GM12878 (cell line): Measurements from ENCODE around the gene FLRT1. TPM values are rescaled to one million over a fixed set of nuclear protein-coding genes. Genes with fewer than 3 reads are reported as not detected.

Experiments used
- ATAC-seq: fragments of 200-7000 bp; cut with Tn5 transposase; 3 replicates; pipeline ENCODE4 v1.9.1; 2020; ENCODE audit warnings: mild to moderate bottlenecking, moderate library complexity
- BruUV-seq: library from RNA; stranded (reverse); fragments of 400-500 nt; replicated peaks from 2 replicates; lab custom pipeline; 2021; lab: Mats Ljungman, UMichigan
- CTCF ChIA-PET: fragments of 300-600 bp; sonication (Branson Sonifier 250); formaldehyde crosslinking; extraction: SDS; loops from one replicate; lab custom pipeline; 2021; ENCODE audit warnings: inconsistent platforms; lab: Yijun Ruan, JAX
- POLR2A ChIA-PET: fragments of 350-600 bp; formaldehyde crosslinking; extraction: SDS; loops from one replicate; lab custom pipeline; 2021; ENCODE audit warnings: inconsistent platforms; lab: Charles Lee
- RAD21 ChIA-PET: fragments of 300-600 bp; sonication (Branson Sonifier 250); formaldehyde crosslinking; loops from one replicate; lab custom pipeline; 2023; ENCODE audit warnings: antibody characterized with exemption; ENCODE audit not compliant: unreplicated experiment; lab: Charles Lee
- SMC1A ChIA-PET: fragments of 300-600 bp; sonication (Branson Sonifier 250); formaldehyde crosslinking; loops from one replicate; lab custom pipeline; 2023; ENCODE audit not compliant: unreplicated experiment, uncharacterized antibody; lab: Charles Lee
- DNase-seq: peaks from one replicate; pipeline ENCODE4 v3.0.0-alpha.2; 2011; ENCODE audit warnings: low read depth, low spot score
- FAIRE-seq: peaks from 3 replicates; lab custom pipeline; 2011; peaks lifted over from hg19 to GRCh38; lab: Jason Lieb, UNC
- H2AFZ ChIP-seq: 2 replicates; pipeline ENCODE4 v1.6.0; 2011; ENCODE audit warnings: low read depth, low read length, control low read depth; ENCODE audit not compliant: control insufficient read depth
- H3K27ac ChIP-seq: 2 replicates; pipeline ENCODE4 v1.5.1; 2011; ENCODE audit warnings: control low read depth; ENCODE audit not compliant: control insufficient read depth, insufficient read depth
- H3K27me3 ChIP-seq, 2 experiments: replicated peaks in 1 of 2; 2 replicates each; pipeline versions ENCODE4 v1.6.0 to v1.6.1; 2011; ENCODE audit warnings: low read length in 1 of 2; ENCODE audit not compliant: control insufficient read depth in 2 of 2, insufficient read depth in 2 of 2
- H3K36me3 ChIP-seq, 2 experiments: 2 replicates each; pipeline ENCODE4 v1.5.1; 2011; ENCODE audit warnings: low read length in 1 of 2; ENCODE audit not compliant: control insufficient read depth in 2 of 2, insufficient read depth in 2 of 2
- H3K4me1 ChIP-seq: 2 replicates; pipeline ENCODE4 v1.6.1; 2011; ENCODE audit warnings: mild to moderate bottlenecking, low read length, moderate library complexity, mixed read lengths; ENCODE audit not compliant: control insufficient read depth, insufficient read depth
- H3K4me2 ChIP-seq: 2 replicates; pipeline ENCODE4 v1.6.0; 2011; ENCODE audit warnings: control low read depth; ENCODE audit not compliant: control insufficient read depth, insufficient read depth
- H3K4me3 ChIP-seq: fragments of 200-600 bp; sonication (generic); 2 replicates; pipeline ENCODE4 v1.5.1; 2016
- H3K79me2 ChIP-seq: 2 replicates; pipeline ENCODE4 v1.6.0; 2011; ENCODE audit warnings: low read length; ENCODE audit not compliant: control insufficient read depth, insufficient read depth
- H3K9ac ChIP-seq: 2 replicates; pipeline ENCODE4 v1.8.0; 2011; ENCODE audit warnings: low read length, control low read depth, mixed read lengths; ENCODE audit not compliant: control insufficient read depth, insufficient read depth
- H3K9me3 ChIP-seq: replicated peaks from 3 replicates; pipeline ENCODE4 v1.5.1; 2011; ENCODE audit warnings: mild to moderate bottlenecking, low read length; ENCODE audit not compliant: control insufficient read depth, insufficient read depth
- H4K20me1 ChIP-seq: 2 replicates; pipeline ENCODE4 v1.6.0; 2011; ENCODE audit not compliant: control insufficient read depth, insufficient read depth
- CBX3 ChIP-seq: fragments of 200-600 bp; sonication (generic); IDR thresholded peaks from 2 replicates; pipeline ENCODE4 v1.6.1; 2016; ENCODE audit warnings: low read depth, borderline replicate concordance
- CEBPZ ChIP-seq: fragments of 150-350 bp; IDR thresholded peaks from 2 replicates; pipeline ENCODE4 v1.6.1; 2016; ENCODE audit warnings: low read depth, low read length
- SREBF2 ChIP-seq: IDR thresholded peaks from 2 replicates; pipeline ENCODE4 v1.6.1; 2012; ENCODE audit warnings: mild to moderate bottlenecking, low read length
- TARDBP ChIP-seq: IDR thresholded peaks from 2 replicates; pipeline ENCODE4 v1.6.1; 2016; ENCODE audit warnings: borderline replicate concordance
- WGBS: methylation state at CpG from one replicate; pipeline ENCODE4 v1.1.6; 2016; ENCODE audit warnings: low lambda C conversion rate; ENCODE audit not compliant: insufficient replicate concordance, insufficient coverage; ENCODE audit errors: missing lambda C conversion rate; 5-methylcytosine and 5-hydroxymethylcytosine counted together
- in situ Hi-C: fragments of 300-500 bp; cut with MboI; formaldehyde crosslinking; loops from 9 replicates; pipeline ENCODE4 v1.14.3; 2018; ENCODE audit warnings: mixed read lengths
- intact Hi-C: fragments of 100-400 bp; cut with micrococcal nuclease; formaldehyde crosslinking; loops from one replicate; pipeline ENCODE4 v1.14.2; 2022; ENCODE audit not compliant: unreplicated experiment
- polyA plus RNA-seq, 11 experiments: library from polyadenylated mRNA; depleted of rRNA in 4 of 11; unstranded in 6 of 11; stranded (reverse) in 5 of 11; fragments of >200 nt; fragmentation: Nextera tagmentation in 4 of 11; fragmentation: Illumina TruSeq in 1 of 11; extraction: Ambion mirVana in 4 of 11; extraction: Trizol in 1 of 11; gene quantifications; 1 replicate in 1 of 11; 2 replicates in 10 of 11; pipeline versions ENCODE4 v1.2.1 to v1.2.3, GENCODE V29; 2011 to 2016; ENCODE audit warnings: inconsistent platforms in 2 of 11, missing spikeins in 2 of 11, low read depth in 1 of 11
- total RNA-seq, 4 experiments: library from RNA; depleted of rRNA in 3 of 4; stranded (reverse); fragments of >200 nt in 3 of 4; fragmentation: Illumina TruSeq in 1 of 4; extraction: Trizol in 1 of 4; gene quantifications; 2 replicates each; pipeline versions ENCODE4 v1.2.1 to v1.2.3, GENCODE V29; 2013 to 2021
- TF ChIP-seq, protein P1 (sequence below): IDR thresholded peaks from 2 replicates; pipeline ENCODE4 v1.6.1; 2012; ENCODE audit warnings: improper control_type of control experiment, low read depth, low read length; ENCODE audit not compliant: insufficient replicate concordance
- TF ChIP-seq, protein P2 (sequence below): fragments of 450-650 bp; IDR thresholded peaks from 2 replicates; pipeline ENCODE4 v1.6.1; 2017; ENCODE audit warnings: mild to moderate bottlenecking, moderate library complexity

FLRT1 gene
- total and polyA plus RNA-seq, 10 of the 15 experiments (the other 5 are each of a cell fraction or from before 2014, with no cell fraction given), result 0.10 to 0.12 TPM; not detected in 8

GRCh38 chr11:64081745-64082442 lies 46.2 kb downstream of the FLRT1 start:
- no peak overlapping the region for H3K4me2 ChIP-seq
- WGBS, result 64% methylated on average over 26 of the region's 27 CpGs
- H3K79me2 ChIP-seq, result no peaks in the 10 kb centered on the region
- no TSS peak for BruUV-seq
- no peak overlapping the region for H3K27ac ChIP-seq
- H3K36me3 ChIP-seq, result no peaks in the 10 kb centered on the region
- FAIRE-seq (no peak), DNase-seq (no peak), ATAC-seq (no peak)
- ChIA-PET CTCF (no interaction called here), SMC1A (no interaction called here), RAD21 (no interaction called here), POLR2A (no interaction called here)
- in situ Hi-C loops, result no loop called here
- no peaks in the 10 kb centered on the region for H3K9me3 ChIP-seq
- H2AFZ ChIP-seq, result no peak overlapping the region
- no peaks in the 10 kb centered on the region for H3K4me1 ChIP-seq
- H3K9ac ChIP-seq, result no peak overlapping the region
- intact Hi-C loops, result no loop called here
- no peak overlapping the region for H3K4me3 ChIP-seq
- H3K27me3 ChIP-seq, result no peaks in the 10 kb centered on the region; a peak in 2 of 4 replicates
- no peaks in the 10 kb centered on the region for H4K20me1 ChIP-seq
- TF ChIP-seq, protein P1, sequence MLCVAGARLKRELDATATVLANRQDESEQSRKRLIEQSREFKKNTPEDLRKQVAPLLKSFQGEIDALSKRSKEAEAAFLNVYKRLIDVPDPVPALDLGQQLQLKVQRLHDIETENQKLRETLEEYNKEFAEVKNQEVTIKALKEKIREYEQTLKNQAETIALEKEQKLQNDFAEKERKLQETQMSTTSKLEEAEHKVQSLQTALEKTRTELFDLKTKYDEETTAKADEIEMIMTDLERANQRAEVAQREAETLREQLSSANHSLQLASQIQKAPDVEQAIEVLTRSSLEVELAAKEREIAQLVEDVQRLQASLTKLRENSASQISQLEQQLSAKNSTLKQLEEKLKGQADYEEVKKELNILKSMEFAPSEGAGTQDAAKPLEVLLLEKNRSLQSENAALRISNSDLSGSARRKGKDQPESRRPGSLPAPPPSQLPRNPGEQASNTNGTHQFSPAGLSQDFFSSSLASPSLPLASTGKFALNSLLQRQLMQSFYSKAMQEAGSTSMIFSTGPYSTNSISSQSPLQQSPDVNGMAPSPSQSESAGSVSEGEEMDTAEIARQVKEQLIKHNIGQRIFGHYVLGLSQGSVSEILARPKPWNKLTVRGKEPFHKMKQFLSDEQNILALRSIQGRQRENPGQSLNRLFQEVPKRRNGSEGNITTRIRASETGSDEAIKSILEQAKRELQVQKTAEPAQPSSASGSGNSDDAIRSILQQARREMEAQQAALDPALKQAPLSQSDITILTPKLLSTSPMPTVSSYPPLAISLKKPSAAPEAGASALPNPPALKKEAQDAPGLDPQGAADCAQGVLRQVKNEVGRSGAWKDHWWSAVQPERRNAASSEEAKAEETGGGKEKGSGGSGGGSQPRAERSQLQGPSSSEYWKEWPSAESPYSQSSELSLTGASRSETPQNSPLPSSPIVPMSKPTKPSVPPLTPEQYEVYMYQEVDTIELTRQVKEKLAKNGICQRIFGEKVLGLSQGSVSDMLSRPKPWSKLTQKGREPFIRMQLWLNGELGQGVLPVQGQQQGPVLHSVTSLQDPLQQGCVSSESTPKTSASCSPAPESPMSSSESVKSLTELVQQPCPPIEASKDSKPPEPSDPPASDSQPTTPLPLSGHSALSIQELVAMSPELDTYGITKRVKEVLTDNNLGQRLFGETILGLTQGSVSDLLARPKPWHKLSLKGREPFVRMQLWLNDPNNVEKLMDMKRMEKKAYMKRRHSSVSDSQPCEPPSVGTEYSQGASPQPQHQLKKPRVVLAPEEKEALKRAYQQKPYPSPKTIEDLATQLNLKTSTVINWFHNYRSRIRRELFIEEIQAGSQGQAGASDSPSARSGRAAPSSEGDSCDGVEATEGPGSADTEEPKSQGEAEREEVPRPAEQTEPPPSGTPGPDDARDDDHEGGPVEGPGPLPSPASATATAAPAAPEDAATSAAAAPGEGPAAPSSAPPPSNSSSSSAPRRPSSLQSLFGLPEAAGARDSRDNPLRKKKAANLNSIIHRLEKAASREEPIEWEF, result no peak
- TF ChIP-seq, protein P2, sequence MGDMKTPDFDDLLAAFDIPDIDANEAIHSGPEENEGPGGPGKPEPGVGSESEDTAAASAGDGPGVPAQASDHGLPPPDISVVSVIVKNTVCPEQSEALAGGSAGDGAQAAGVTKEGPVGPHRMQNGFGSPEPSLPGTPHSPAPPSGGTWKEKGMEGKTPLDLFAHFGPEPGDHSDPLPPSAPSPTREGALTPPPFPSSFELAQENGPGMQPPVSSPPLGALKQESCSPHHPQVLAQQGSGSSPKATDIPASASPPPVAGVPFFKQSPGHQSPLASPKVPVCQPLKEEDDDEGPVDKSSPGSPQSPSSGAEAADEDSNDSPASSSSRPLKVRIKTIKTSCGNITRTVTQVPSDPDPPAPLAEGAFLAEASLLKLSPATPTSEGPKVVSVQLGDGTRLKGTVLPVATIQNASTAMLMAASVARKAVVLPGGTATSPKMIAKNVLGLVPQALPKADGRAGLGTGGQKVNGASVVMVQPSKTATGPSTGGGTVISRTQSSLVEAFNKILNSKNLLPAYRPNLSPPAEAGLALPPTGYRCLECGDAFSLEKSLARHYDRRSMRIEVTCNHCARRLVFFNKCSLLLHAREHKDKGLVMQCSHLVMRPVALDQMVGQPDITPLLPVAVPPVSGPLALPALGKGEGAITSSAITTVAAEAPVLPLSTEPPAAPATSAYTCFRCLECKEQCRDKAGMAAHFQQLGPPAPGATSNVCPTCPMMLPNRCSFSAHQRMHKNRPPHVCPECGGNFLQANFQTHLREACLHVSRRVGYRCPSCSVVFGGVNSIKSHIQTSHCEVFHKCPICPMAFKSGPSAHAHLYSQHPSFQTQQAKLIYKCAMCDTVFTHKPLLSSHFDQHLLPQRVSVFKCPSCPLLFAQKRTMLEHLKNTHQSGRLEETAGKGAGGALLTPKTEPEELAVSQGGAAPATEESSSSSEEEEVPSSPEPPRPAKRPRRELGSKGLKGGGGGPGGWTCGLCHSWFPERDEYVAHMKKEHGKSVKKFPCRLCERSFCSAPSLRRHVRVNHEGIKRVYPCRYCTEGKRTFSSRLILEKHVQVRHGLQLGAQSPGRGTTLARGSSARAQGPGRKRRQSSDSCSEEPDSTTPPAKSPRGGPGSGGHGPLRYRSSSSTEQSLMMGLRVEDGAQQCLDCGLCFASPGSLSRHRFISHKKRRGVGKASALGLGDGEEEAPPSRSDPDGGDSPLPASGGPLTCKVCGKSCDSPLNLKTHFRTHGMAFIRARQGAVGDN, result no peak
- TF ChIP-seq SREBF2 (no peak), CBX3 (no peak), CEBPZ (no peak), TARDBP (no peak)
